SK-MEL-5 (cell line): ENCODE results near the gene HGFAC. TPM values are rescaled to one million over a fixed set of nuclear protein-coding genes. Genes with fewer than 3 reads are reported as not detected.

Source experiments
- DNase-seq: peaks from one replicate; pipeline ENCODE4 v3.0.0-alpha.2; 2016; ENCODE audit warnings: low read depth, low spot score
- in situ Hi-C: cut with HindIII; loops from 2 replicates; pipeline ENCODE4 v1.10.0; 2016; ENCODE audit warnings: low sequenced_read_pairs, high pct_unique_total_duplicates, low pct_unique_long_range_greater_than_20kb
- total RNA-seq: library from RNA; depleted of rRNA; stranded (reverse); fragments of >200 nt; shearing (Covaris generic); gene quantifications from 2 replicates; pipeline ENCODE4 v1.2.3, GENCODE V29; 2014

HGFAC gene
- total RNA-seq, 1 experiment from 2014 or later: not detected

- in situ Hi-C loops: no loop called here
Measured at GRCh38 chr4:3435686-3435956, 6.1 kb upstream of the HGFAC start.

GRCh38 chr4:3436048-3436797, 5.5 kb upstream of the HGFAC start:
- no peak for DNase-seq
- in situ Hi-C loops: no loop called here

More at GRCh38 chr4:3435686-3435956, 6.1 kb upstream of the HGFAC start:
- no peak for DNase-seq

- in situ Hi-C loops: no loop called here
- DNase-seq: no peak
Measured at GRCh38 chr4:3436798-3437581, 4.8 kb upstream of the HGFAC start.

GRCh38 chr4:3437582-3437936, 4.2 kb upstream of the HGFAC start:
- DNase-seq: no peak
- in situ Hi-C loops: no loop called here

- in situ Hi-C loops: no loop called here
- no peak for DNase-seq
Measured at GRCh38 chr4:3437998-3438846, 3.5 kb upstream of the HGFAC start.

GRCh38 chr4:3438847-3439180, 3.0 kb upstream of the HGFAC start:
- DNase-seq: no peak
- in situ Hi-C loops: no loop called here

GRCh38 chr4:3439391-3439790, 2.4 kb upstream of the HGFAC start:
- in situ Hi-C loops: no loop called here
- no peak for DNase-seq

- in situ Hi-C loops: no loop called here
- no peak for DNase-seq
Measured at GRCh38 chr4:3440011-3440410, 1.8 kb upstream of the HGFAC start.

- no peak for DNase-seq
- in situ Hi-C loops: no loop called here
Measured at GRCh38 chr4:3440979-3441500, 728 bp upstream of the HGFAC start.

- DNase-seq: no peak
- in situ Hi-C loops: no loop called here
Measured at GRCh38 chr4:3442460-3442958, 741 bp downstream of the HGFAC start.

GRCh38 chr4:3442959-3443749, 1.4 kb downstream of the HGFAC start:
- in situ Hi-C loops: no loop called here
- peak; percentile 39 for DNase-seq

- in situ Hi-C loops: no loop called here
- DNase-seq: no peak
Measured at GRCh38 chr4:3443750-3444309, 2.1 kb downstream of the HGFAC start.

- in situ Hi-C loops: no loop called here
- DNase-seq: no peak
Measured at GRCh38 chr4:3444351-3445110, 2.8 kb downstream of the HGFAC start.

- DNase-seq: no peak
- in situ Hi-C loops: no loop called here
Measured at GRCh38 chr4:3445111-3445820, 3.5 kb downstream of the HGFAC start.

- in situ Hi-C loops: no loop called here
- DNase-seq: no peak
Measured at GRCh38 chr4:3445829-3446545, 4.2 kb downstream of the HGFAC start.
